ENCODE measurements around the gene MCUB. TPM values are rescaled to one million over a fixed set of nuclear protein-coding genes. Genes with fewer than 3 reads are reported as not detected.

MCUB gene
- total RNA-seq, 3 donors from 2014 or later (not counting 1 experiment from before 2014, with no cell fraction given): 25.1 to 35.8 (median 31.1) TPM

GRCh38 chr4:109614015-109614414, 54.0 kb downstream of the MCUB start:
- Mint-ChIP-seq H3K4me1 (peaks cover 13 to 33% of the 10 kb centered on the region in 2 donors), H3K4me3 (no peak overlapping the region), H3K27me3 (ENCODE audit: low read depth in 2 of 2) (no peaks in the 10 kb centered on the region), H3K27ac (no peak overlapping the region), H3K36me3 (no peaks in the 10 kb centered on the region), H3K9me3 (no peaks in the 10 kb centered on the region)
- intact Hi-C loops (cut with micrococcal nuclease): no loop called here
- Histone ChIP-seq H3K27ac (ENCODE audit: low read length) (no peak overlapping the region), H3K4me3 (ENCODE audit: low read length) (no peak overlapping the region), H3K4me1 (ENCODE audit: control insufficient read depth, insufficient read depth, low read length) (no peaks in the 10 kb centered on the region), H3K27me3 (ENCODE audit: control insufficient read depth, insufficient read depth, low read length) (no peaks in the 10 kb centered on the region), H3K9me3 (ENCODE audit: control insufficient read depth, insufficient read depth, low read length) (no peaks in the 10 kb centered on the region), H3K36me3 (ENCODE audit: control insufficient read depth, insufficient read depth, low read length) (peaks cover 2% of the 10 kb centered on the region)
- ATAC-seq (no peak), DNase-seq (no peak)
- WGBS (ENCODE audit: insufficient coverage): 100% methylated on average over 1 of the region's 1 CpG
- TF ChIP-seq, protein P1, sequence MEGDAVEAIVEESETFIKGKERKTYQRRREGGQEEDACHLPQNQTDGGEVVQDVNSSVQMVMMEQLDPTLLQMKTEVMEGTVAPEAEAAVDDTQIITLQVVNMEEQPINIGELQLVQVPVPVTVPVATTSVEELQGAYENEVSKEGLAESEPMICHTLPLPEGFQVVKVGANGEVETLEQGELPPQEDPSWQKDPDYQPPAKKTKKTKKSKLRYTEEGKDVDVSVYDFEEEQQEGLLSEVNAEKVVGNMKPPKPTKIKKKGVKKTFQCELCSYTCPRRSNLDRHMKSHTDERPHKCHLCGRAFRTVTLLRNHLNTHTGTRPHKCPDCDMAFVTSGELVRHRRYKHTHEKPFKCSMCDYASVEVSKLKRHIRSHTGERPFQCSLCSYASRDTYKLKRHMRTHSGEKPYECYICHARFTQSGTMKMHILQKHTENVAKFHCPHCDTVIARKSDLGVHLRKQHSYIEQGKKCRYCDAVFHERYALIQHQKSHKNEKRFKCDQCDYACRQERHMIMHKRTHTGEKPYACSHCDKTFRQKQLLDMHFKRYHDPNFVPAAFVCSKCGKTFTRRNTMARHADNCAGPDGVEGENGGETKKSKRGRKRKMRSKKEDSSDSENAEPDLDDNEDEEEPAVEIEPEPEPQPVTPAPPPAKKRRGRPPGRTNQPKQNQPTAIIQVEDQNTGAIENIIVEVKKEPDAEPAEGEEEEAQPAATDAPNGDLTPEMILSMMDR (IDR thresholded peaks at IDR 0.05): no peak

GRCh38 chr4:109614466-109614865, 54.4 kb downstream of the MCUB start:
- no peak overlapping the region for H3K27ac ChIP-seq (ENCODE audit: low read length)
- Mint-ChIP-seq H3K27ac (no peak overlapping the region), H3K9me3 (no peaks in the 10 kb centered on the region), H3K4me1 (peaks cover 11 to 28% of the 10 kb centered on the region in 2 donors), H3K4me3 (no peak overlapping the region), H3K36me3 (no peaks in the 10 kb centered on the region), H3K27me3 (ENCODE audit: low read depth in 2 of 2) (no peaks in the 10 kb centered on the region)
- no peaks in the 10 kb centered on the region for H3K4me1 ChIP-seq (ENCODE audit: control insufficient read depth, insufficient read depth, low read length)
- no peak overlapping the region for H3K4me3 ChIP-seq (ENCODE audit: low read length)
- 75% methylated on average over 4 of the region's 5 CpGs for WGBS (ENCODE audit: insufficient coverage)
- no peak for DNase-seq
- no peak for ATAC-seq
- H3K9me3 ChIP-seq (ENCODE audit: control insufficient read depth, insufficient read depth, low read length): no peaks in the 10 kb centered on the region
- H3K27me3 ChIP-seq (ENCODE audit: control insufficient read depth, insufficient read depth, low read length): no peaks in the 10 kb centered on the region
- TF ChIP-seq, protein P1 (IDR thresholded peaks at IDR 0.05): no peak
- intact Hi-C loops (cut with micrococcal nuclease): no loop called here
- H3K36me3 ChIP-seq (ENCODE audit: control insufficient read depth, insufficient read depth, low read length): peaks cover 2% of the 10 kb centered on the region

- peaks cover 11 to 22% of the 10 kb centered on the region in 2 donors for H3K4me1 Mint-ChIP-seq
- no peak for ATAC-seq
These were observed 55.7 kb downstream of the MCUB start for GRCh38 chr4:109615742-109616141.

DNA sequence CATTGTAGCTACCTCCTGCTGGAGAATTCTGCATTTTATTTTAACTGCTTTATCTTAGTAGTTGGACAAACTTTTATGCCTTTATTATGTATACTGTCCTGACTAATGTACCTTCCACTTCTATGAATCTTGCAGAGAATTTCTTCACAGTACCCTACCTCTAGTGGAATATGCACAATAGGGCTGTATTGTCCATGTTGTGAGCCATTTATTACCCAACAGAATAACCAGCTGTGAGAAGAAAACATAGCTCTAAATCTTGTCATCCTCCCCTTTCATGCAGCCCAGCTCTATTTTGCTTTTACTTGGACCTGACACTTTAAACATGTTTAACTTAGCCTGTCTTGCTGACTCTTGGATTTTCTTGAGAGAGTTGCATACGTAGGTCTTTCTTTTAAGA, 56.2 kb downstream of the MCUB start:
- no peaks in the 10 kb centered on the region for H3K27me3 Mint-ChIP-seq (ENCODE audit: low read depth in 2 of 2)
- no peaks in the 10 kb centered on the region for H3K36me3 Mint-ChIP-seq
- H3K27me3 ChIP-seq (ENCODE audit: control insufficient read depth, insufficient read depth, low read length): no peaks in the 10 kb centered on the region
- no peak for DNase-seq
- no peak overlapping the region for H3K4me3 Mint-ChIP-seq
- no peak overlapping the region for H3K4me3 ChIP-seq (ENCODE audit: low read length)
- no peak overlapping the region for H3K27ac Mint-ChIP-seq
- WGBS (ENCODE audit: insufficient coverage): 100% methylated on average over 1 of the region's 1 CpG
- no peak for ATAC-seq
- no peaks in the 10 kb centered on the region for H3K9me3 ChIP-seq (ENCODE audit: control insufficient read depth, insufficient read depth, low read length)
- peaks cover 11 to 22% of the 10 kb centered on the region in 2 donors for H3K4me1 Mint-ChIP-seq
- TF ChIP-seq, protein P1 (IDR thresholded peaks at IDR 0.05): no peak
- no peaks in the 10 kb centered on the region for H3K4me1 ChIP-seq (ENCODE audit: control insufficient read depth, insufficient read depth, low read length)
- H3K36me3 ChIP-seq (ENCODE audit: control insufficient read depth, insufficient read depth, low read length): peaks cover 2% of the 10 kb centered on the region
- intact Hi-C loops (cut with micrococcal nuclease): no loop called here
- H3K9me3 Mint-ChIP-seq: no peaks in the 10 kb centered on the region
- no peak overlapping the region for H3K27ac ChIP-seq (ENCODE audit: low read length)

More at GRCh38 chr4:109615742-109616141, 55.7 kb downstream of the MCUB start:
- no peak overlapping the region for H3K27ac ChIP-seq (ENCODE audit: low read length)
- intact Hi-C loops (cut with micrococcal nuclease): no loop called here
- H3K36me3 ChIP-seq (ENCODE audit: control insufficient read depth, insufficient read depth, low read length): peaks cover 2% of the 10 kb centered on the region
- 93% methylated on average over 2 of the region's 2 CpGs for WGBS (ENCODE audit: insufficient coverage)
- no peak overlapping the region for H3K4me3 Mint-ChIP-seq
- H3K9me3 ChIP-seq (ENCODE audit: control insufficient read depth, insufficient read depth, low read length): no peaks in the 10 kb centered on the region
- no peaks in the 10 kb centered on the region for H3K27me3 Mint-ChIP-seq (ENCODE audit: low read depth in 2 of 2)
- DNase-seq: no peak
- no peak overlapping the region for H3K27ac Mint-ChIP-seq
- no peaks in the 10 kb centered on the region for H3K4me1 ChIP-seq (ENCODE audit: control insufficient read depth, insufficient read depth, low read length)
- H3K27me3 ChIP-seq (ENCODE audit: control insufficient read depth, insufficient read depth, low read length): no peaks in the 10 kb centered on the region
- H3K9me3 Mint-ChIP-seq: no peaks in the 10 kb centered on the region
- H3K36me3 Mint-ChIP-seq: no peaks in the 10 kb centered on the region
- H3K4me3 ChIP-seq (ENCODE audit: low read length): no peak overlapping the region
- TF ChIP-seq, protein P1 (IDR thresholded peaks at IDR 0.05): no peak

Data from natural killer cell (primary cell).